Ishikawa (cell line): ENCODE results near the gene AUTS2.

ENCODE experiments used
- CEBPB ChIP-seq: IDR thresholded peaks from 2 replicates; pipeline ENCODE4 v1.6.1; 2012
- CREB1 ChIP-seq: IDR thresholded peaks from 2 replicates; pipeline ENCODE4 v1.6.1; 2012; ENCODE audit warnings: low read depth
- EGR1 ChIP-seq: IDR thresholded peaks from 2 replicates; pipeline ENCODE4 v1.6.1; 2012
- EP300 ChIP-seq: IDR thresholded peaks from 2 replicates; pipeline ENCODE4 v1.6.1; 2012; ENCODE audit warnings: borderline replicate concordance
- FOXM1 ChIP-seq: IDR thresholded peaks from 2 replicates; pipeline ENCODE4 v1.6.1; 2012; ENCODE audit warnings: low read depth, borderline replicate concordance
- MAX ChIP-seq: IDR thresholded peaks from 2 replicates; pipeline ENCODE4 v1.6.1; 2012
- NFIC ChIP-seq: IDR thresholded peaks from 2 replicates; pipeline ENCODE4 v1.6.1; 2012
- RAD21 ChIP-seq: IDR thresholded peaks from 2 replicates; pipeline ENCODE4 v1.6.1; 2012; ENCODE audit warnings: low read depth
- REST ChIP-seq: IDR thresholded peaks from 2 replicates; pipeline ENCODE4 v1.6.1; 2012; ENCODE audit warnings: low read depth, mild to moderate bottlenecking
- TAF1 ChIP-seq: IDR thresholded peaks from 2 replicates; pipeline ENCODE4 v1.6.1; 2012; ENCODE audit warnings: low read depth, mild to moderate bottlenecking
- TCF12 ChIP-seq: IDR thresholded peaks from 2 replicates; pipeline ENCODE4 v1.6.1; 2012; ENCODE audit warnings: low read depth
- TEAD4 ChIP-seq: IDR thresholded peaks from 2 replicates; pipeline ENCODE4 v1.6.1; 2012
- YY1 ChIP-seq: IDR thresholded peaks from 2 replicates; pipeline ENCODE4 v1.6.1; 2012; ENCODE audit warnings: low read depth
- ZBTB7A ChIP-seq: IDR thresholded peaks from 2 replicates; pipeline ENCODE4 v1.6.1; 2012; ENCODE audit warnings: low read depth
- TF ChIP-seq, protein P1 (sequence below): IDR thresholded peaks from 2 replicates; pipeline ENCODE4 v1.6.1; 2012

Gene AUTS2

GRCh38 chr7:70608229-70608628 lies 1010.0 kb downstream of the AUTS2 start:
- TF ChIP-seq EGR1 = no peak

- TF ChIP-seq, protein P1, sequence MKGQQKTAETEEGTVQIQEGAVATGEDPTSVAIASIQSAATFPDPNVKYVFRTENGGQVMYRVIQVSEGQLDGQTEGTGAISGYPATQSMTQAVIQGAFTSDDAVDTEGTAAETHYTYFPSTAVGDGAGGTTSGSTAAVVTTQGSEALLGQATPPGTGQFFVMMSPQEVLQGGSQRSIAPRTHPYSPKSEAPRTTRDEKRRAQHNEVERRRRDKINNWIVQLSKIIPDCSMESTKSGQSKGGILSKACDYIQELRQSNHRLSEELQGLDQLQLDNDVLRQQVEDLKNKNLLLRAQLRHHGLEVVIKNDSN = no peak
Measured at GRCh38 chr7:70612811-70613210, 1014.5 kb downstream of the AUTS2 start.

- no peak for TF ChIP-seq TCF12
- TF ChIP-seq MAX = no peak
Measured at GRCh38 chr7:70614237-70615045, 1016.2 kb downstream of the AUTS2 start.

GRCh38 chr7:70615066-70615606 lies 1016.9 kb downstream of the AUTS2 start:
- no peak for TF ChIP-seq TEAD4
- no peak for TF ChIP-seq EP300
- TF ChIP-seq CREB1 = no peak
- no peak for TF ChIP-seq ZBTB7A
- TF ChIP-seq, protein P1 = no peak
- no peak for TF ChIP-seq RAD21
- no peak for TF ChIP-seq FOXM1
- TF ChIP-seq YY1 = no peak
- no peak for TF ChIP-seq CEBPB
- no peak for TF ChIP-seq REST
- TF ChIP-seq TAF1 = no peak
- TF ChIP-seq TCF12 = no peak
- TF ChIP-seq EGR1 = no peak
- TF ChIP-seq MAX = no peak

GRCh38 chr7:70616211-70616610 lies 1017.9 kb downstream of the AUTS2 start:
- no peak for TF ChIP-seq EGR1

- TF ChIP-seq EGR1 = no peak
- no peak for TF ChIP-seq TEAD4
- no peak for TF ChIP-seq TAF1
- no peak for TF ChIP-seq FOXM1
- TF ChIP-seq TCF12 = no peak
- TF ChIP-seq YY1 = no peak
- TF ChIP-seq, protein P1 = no peak
- no peak for TF ChIP-seq MAX
- TF ChIP-seq RAD21 = no peak
- TF ChIP-seq EP300 = no peak
- no peak for TF ChIP-seq REST
- TF ChIP-seq CEBPB = no peak
- no peak for TF ChIP-seq NFIC
Measured at GRCh38 chr7:70616821-70617220, 1018.5 kb downstream of the AUTS2 start.
